GM21367 (cell line): ENCODE measurements around the gene IMPDH2.

ENCODE experiments used
- ATAC-seq: cut with Tn5 transposase; IDR thresholded peaks from one replicate; pipeline ENCODE4 v1.9.1; 2021; ENCODE audit not compliant: unreplicated experiment

IMPDH2 gene

GRCh38 chr3:48984663-48985062 is 44.5 kb downstream of the IMPDH2 start:
- no peak for ATAC-seq

GRCh38 chr3:48983096-48983495 is 46.1 kb downstream of the IMPDH2 start:
- ATAC-seq, result no peak

GRCh38 chr3:48982686-48983085 is 46.5 kb downstream of the IMPDH2 start:
- no peak for ATAC-seq

- ATAC-seq, result no peak
These were observed 47.2 kb downstream of the IMPDH2 start for GRCh38 chr3:48982016-48982415.

- ATAC-seq, result no peak
These were observed 48.9 kb downstream of the IMPDH2 start for GRCh38 chr3:48980295-48980694.

GRCh38 chr3:48979451-48979850 is 49.7 kb downstream of the IMPDH2 start:
- ATAC-seq, result no peak
